OCI-LY3 (cell line): ENCODE measurements around the gene PIP5K1B.

Experiments used
- EZH2phosphoT487 ChIP-seq: fragments of 200-600 bp; shearing (Covaris generic); IDR thresholded peaks from 2 replicates; pipeline ENCODE4 v1.6.1; 2018; ENCODE audit warnings: antibody characterized with exemption, mixed run types, low read depth
- TF ChIP-seq, protein P1 (sequence below): fragments of 200-600, 300-600 bp; sonication (generic); IDR thresholded peaks from 2 replicates; pipeline ENCODE4 v1.5.1; 2014; ENCODE audit warnings: antibody characterized with exemption, low read length, low read depth

DNA sequence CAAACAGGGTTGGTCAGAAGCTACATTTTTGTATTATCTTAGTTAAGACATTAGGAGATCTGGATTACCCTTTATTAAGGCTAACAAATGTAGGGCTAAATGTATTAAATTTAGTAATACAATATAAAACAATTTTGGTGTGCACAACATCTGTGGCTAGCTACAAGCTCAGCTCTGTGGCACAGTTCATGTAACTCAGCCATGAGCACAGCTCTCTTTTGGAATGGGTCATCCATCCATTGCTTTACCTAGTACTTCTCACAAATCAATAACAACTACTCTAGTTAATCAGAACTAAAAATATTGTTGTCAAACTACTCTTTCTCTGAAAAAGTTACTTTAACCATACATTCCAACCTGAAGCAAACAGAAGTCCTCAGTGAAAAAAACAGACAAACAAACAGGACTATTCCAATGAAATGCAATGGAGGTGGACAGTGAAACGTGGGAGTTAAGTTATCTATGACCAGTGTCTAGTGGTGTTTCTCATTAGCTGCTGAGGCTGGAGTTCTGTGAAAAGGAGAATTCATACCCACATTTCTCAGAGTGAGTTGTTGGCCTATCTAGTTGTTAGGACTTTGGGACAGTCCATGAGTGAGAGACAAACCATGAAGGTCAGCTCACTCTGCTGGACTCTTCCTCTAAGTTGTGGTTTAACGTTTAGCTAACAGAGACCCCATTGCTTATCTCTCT lies 55.1 kb downstream of the PIP5K1B start:
- TF ChIP-seq, protein P1, sequence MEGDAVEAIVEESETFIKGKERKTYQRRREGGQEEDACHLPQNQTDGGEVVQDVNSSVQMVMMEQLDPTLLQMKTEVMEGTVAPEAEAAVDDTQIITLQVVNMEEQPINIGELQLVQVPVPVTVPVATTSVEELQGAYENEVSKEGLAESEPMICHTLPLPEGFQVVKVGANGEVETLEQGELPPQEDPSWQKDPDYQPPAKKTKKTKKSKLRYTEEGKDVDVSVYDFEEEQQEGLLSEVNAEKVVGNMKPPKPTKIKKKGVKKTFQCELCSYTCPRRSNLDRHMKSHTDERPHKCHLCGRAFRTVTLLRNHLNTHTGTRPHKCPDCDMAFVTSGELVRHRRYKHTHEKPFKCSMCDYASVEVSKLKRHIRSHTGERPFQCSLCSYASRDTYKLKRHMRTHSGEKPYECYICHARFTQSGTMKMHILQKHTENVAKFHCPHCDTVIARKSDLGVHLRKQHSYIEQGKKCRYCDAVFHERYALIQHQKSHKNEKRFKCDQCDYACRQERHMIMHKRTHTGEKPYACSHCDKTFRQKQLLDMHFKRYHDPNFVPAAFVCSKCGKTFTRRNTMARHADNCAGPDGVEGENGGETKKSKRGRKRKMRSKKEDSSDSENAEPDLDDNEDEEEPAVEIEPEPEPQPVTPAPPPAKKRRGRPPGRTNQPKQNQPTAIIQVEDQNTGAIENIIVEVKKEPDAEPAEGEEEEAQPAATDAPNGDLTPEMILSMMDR: no peak
- TF ChIP-seq EZH2phosphoT487: no peak
